GM21737 (cell line): ENCODE results near the gene SLC16A6.
"Not testable (repeated sequence)": the region's sequence is repeated elsewhere in the genome, so short reads cannot be mapped to it uniquely, and the experiment has no call there.

Experiments used
- ATAC-seq: cut with Tn5 transposase; IDR thresholded peaks from one replicate; pipeline ENCODE4 v1.9.1; 2021; ENCODE audit warnings: mild to moderate bottlenecking, moderate library complexity; ENCODE audit not compliant: unreplicated experiment

SLC16A6 gene

GRCh38 chr17:68225055-68225454, 65.9 kb downstream of the SLC16A6 start:
- peak; percentile 47 for ATAC-seq

GRCh38 chr17:68222606-68223005, 68.3 kb downstream of the SLC16A6 start:
- no peak for ATAC-seq

GRCh38 chr17:68221786-68222185, 69.1 kb downstream of the SLC16A6 start:
- ATAC-seq = no peak

- ATAC-seq = not testable (repeated sequence)
Observed at GRCh38 chr17:68220786-68221185, 70.1 kb downstream of the SLC16A6 start.

- ATAC-seq = not testable (repeated sequence)
Observed at GRCh38 chr17:68220186-68220585, 70.7 kb downstream of the SLC16A6 start.

GRCh38 chr17:68219429-68219828, 71.5 kb downstream of the SLC16A6 start:
- ATAC-seq = not testable (repeated sequence)
